ENCODE data around the gene KCNH1. TPM values are rescaled to one million over a fixed set of nuclear protein-coding genes. Genes with fewer than 3 reads are reported as not detected.

KCNH1 gene
- total RNA-seq, 1 donor from 2014 or later: 0.21 TPM

DNA sequence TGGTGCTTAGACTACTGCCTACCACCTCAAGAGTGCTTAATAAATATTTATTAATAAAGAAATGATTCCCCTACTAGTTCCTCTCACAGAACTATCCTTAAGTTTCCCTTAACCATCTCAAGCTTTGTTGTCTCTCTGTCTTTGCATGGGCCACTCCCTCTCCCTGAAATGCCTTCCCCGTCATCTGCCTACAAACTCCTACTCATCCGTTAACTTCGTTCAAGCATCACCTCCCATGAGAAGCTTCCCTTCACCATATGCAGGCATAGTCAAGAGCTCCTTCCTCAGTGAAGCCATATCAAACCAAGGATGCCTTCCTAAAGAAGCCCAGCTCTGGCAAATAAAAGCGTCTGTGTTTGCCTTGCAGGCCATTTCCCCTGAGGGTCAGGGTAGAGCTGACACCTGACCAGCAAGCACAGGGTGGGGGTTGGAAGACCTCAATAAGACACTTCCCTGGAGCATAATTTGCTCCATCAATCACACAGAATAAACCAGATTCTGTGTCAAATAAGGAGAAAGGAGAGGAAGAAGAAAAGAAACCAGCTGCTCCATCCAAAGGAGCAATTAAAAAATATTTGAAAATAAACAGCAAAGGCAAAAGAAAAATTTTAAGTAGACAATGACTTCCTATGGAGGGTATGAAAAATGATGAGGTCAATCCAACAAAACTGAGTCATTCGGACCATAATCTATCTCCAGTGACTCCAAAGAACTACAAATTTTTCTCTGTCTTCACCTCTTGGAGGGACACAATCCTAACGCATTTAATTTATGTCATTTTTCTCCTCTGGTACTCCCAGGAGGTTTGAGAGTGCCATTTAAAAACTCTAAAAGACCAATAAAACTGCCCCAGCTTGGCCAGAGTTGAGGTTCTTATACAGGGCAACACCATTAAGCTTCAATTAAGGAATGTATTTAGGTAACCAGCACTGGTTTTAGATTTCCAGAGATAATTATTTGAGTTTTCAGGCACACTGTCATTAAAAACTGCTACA lies 303.6 kb downstream of the KCNH1 start:
- H3K4me1 Mint-ChIP-seq: peaks cover 5% of the 10 kb centered on the region
- H3K4me3 Mint-ChIP-seq: no peak overlapping the region
- no peak for DNase-seq (ENCODE audit: low read depth, low spot score)
- no peaks in the 10 kb centered on the region for H3K36me3 Mint-ChIP-seq (ENCODE audit: low read depth)
- no peak overlapping the region for H3K27ac Mint-ChIP-seq (ENCODE audit: unreplicated experiment)
- H3K9me3 Mint-ChIP-seq: peaks cover 4% of the 10 kb centered on the region
- no peaks in the 10 kb centered on the region for H3K27me3 Mint-ChIP-seq (ENCODE audit: low read depth)
- TF ChIP-seq, protein P1, sequence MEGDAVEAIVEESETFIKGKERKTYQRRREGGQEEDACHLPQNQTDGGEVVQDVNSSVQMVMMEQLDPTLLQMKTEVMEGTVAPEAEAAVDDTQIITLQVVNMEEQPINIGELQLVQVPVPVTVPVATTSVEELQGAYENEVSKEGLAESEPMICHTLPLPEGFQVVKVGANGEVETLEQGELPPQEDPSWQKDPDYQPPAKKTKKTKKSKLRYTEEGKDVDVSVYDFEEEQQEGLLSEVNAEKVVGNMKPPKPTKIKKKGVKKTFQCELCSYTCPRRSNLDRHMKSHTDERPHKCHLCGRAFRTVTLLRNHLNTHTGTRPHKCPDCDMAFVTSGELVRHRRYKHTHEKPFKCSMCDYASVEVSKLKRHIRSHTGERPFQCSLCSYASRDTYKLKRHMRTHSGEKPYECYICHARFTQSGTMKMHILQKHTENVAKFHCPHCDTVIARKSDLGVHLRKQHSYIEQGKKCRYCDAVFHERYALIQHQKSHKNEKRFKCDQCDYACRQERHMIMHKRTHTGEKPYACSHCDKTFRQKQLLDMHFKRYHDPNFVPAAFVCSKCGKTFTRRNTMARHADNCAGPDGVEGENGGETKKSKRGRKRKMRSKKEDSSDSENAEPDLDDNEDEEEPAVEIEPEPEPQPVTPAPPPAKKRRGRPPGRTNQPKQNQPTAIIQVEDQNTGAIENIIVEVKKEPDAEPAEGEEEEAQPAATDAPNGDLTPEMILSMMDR (conservative IDR thresholded peaks at IDR 0.05): no peak

DNA sequence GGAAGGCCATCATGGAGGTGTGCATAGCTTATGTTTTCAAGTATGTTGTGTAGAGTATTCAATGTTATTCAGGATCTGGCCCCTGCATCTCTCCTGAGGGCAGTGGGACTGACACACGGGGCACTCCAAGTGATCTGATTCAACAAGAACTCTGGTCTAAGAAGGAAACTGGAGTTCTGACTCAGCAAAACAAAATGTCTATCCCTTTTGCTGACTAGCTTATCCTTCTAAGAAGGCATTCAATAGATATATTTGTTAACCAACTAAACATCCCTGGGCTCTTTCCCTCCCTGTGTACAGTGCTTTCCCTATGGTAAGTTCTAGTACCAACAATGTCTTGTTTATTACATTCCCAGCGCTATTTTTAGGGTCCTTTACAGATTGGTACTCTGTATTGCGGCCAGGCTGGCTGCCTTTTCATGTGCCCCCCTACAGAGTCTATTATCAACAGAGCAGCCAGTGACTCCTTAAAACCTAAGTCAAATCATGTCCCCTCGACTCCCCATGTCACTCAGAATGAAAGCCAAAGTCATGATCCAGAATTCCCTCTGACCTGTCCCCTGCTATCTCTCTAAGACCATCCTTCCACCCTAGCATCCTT lies 304.9 kb downstream of the KCNH1 start:
- peaks cover 5% of the 10 kb centered on the region for H3K4me1 Mint-ChIP-seq

GRCh38 chr1:210827481-210827880 lies 306.5 kb downstream of the KCNH1 start:
- no peaks in the 10 kb centered on the region for H3K27me3 Mint-ChIP-seq (ENCODE audit: low read depth)
- H3K4me3 Mint-ChIP-seq: no peak overlapping the region
- TF ChIP-seq, protein P1 (conservative IDR thresholded peaks at IDR 0.05): no peak
- H3K9me3 Mint-ChIP-seq: peaks cover 4% of the 10 kb centered on the region
- DNase-seq (ENCODE audit: low read depth, low spot score): no peak
- H3K27ac Mint-ChIP-seq (ENCODE audit: unreplicated experiment): peak overlapping the region; percentile 57
- no peaks in the 10 kb centered on the region for H3K36me3 Mint-ChIP-seq (ENCODE audit: low read depth)
- peaks cover 5% of the 10 kb centered on the region for H3K4me1 Mint-ChIP-seq

More for the DNA sequence above, 304.9 kb downstream of the KCNH1 start:
- no peak for DNase-seq (ENCODE audit: low read depth, low spot score)
- Mint-ChIP-seq H3K36me3 (ENCODE audit: low read depth) (no peaks in the 10 kb centered on the region), H3K4me3 (no peak overlapping the region), H3K27ac (ENCODE audit: unreplicated experiment) (no peak overlapping the region), H3K9me3 (peaks cover 4% of the 10 kb centered on the region), H3K27me3 (ENCODE audit: low read depth) (no peaks in the 10 kb centered on the region)
- TF ChIP-seq, protein P1 (conservative IDR thresholded peaks at IDR 0.05): no peak

- Mint-ChIP-seq H3K27ac (ENCODE audit: unreplicated experiment) (no peak overlapping the region), H3K27me3 (ENCODE audit: low read depth) (no peaks in the 10 kb centered on the region), H3K36me3 (ENCODE audit: low read depth) (no peaks in the 10 kb centered on the region), H3K4me1 (peaks cover 5% of the 10 kb centered on the region), H3K9me3 (peaks cover 4% of the 10 kb centered on the region), H3K4me3 (no peak overlapping the region)
- TF ChIP-seq, protein P1 (conservative IDR thresholded peaks at IDR 0.05): no peak
- no peak for DNase-seq (ENCODE audit: low read depth, low spot score)
These were observed 307.3 kb downstream of the KCNH1 start for GRCh38 chr1:210826686-210827085.

DNA sequence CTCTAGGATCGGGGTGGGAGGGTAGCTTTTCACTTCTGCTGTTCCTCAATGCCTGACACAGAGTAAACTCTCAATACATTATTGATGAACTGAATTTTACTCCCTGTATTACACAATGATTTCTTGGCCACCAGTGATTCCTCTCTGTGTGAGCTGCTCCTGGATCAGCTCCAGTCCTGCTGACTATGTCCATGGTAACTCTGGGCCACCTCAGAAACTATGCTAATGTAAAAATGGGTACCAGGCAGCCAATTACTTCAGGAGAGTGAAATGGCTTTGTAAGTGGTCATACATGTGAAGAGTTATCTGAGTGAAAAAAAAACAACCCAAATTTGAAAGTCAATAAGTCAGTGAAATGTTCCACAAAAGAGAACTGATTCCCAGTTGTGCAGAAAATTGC lies 311.0 kb downstream of the KCNH1 start:
- no peak for DNase-seq (ENCODE audit: low read depth, low spot score)
- Mint-ChIP-seq H3K9me3 (peaks cover 2% of the 10 kb centered on the region), H3K27ac (ENCODE audit: unreplicated experiment) (no peak overlapping the region), H3K27me3 (ENCODE audit: low read depth) (no peaks in the 10 kb centered on the region), H3K4me1 (no peaks in the 10 kb centered on the region), H3K4me3 (no peak overlapping the region), H3K36me3 (ENCODE audit: low read depth) (no peaks in the 10 kb centered on the region)
- TF ChIP-seq, protein P1 (conservative IDR thresholded peaks at IDR 0.05): no peak

All from neural crest cell (in vitro differentiated cells).